ENCODE data around the gene BICRAL.

- TF ChIP-seq CTCF (IDR thresholded peaks at IDR 0.05) (no peak), POLR2AphosphoS5 (IDR thresholded peaks at IDR 0.05) (no peak), POLR2A (IDR thresholded peaks at IDR 0.05) (no peak), EP300 (IDR thresholded peaks at IDR 0.05) (no peak)
Measured at GRCh38 chr6:42818416-42818815, 36.6 kb downstream of the BICRAL start.
